Measurements from ENCODE around the gene MLF2.
A peak's percentile ranks its signal among the peaks of the same experiment; 100 is the strongest.

DNA sequence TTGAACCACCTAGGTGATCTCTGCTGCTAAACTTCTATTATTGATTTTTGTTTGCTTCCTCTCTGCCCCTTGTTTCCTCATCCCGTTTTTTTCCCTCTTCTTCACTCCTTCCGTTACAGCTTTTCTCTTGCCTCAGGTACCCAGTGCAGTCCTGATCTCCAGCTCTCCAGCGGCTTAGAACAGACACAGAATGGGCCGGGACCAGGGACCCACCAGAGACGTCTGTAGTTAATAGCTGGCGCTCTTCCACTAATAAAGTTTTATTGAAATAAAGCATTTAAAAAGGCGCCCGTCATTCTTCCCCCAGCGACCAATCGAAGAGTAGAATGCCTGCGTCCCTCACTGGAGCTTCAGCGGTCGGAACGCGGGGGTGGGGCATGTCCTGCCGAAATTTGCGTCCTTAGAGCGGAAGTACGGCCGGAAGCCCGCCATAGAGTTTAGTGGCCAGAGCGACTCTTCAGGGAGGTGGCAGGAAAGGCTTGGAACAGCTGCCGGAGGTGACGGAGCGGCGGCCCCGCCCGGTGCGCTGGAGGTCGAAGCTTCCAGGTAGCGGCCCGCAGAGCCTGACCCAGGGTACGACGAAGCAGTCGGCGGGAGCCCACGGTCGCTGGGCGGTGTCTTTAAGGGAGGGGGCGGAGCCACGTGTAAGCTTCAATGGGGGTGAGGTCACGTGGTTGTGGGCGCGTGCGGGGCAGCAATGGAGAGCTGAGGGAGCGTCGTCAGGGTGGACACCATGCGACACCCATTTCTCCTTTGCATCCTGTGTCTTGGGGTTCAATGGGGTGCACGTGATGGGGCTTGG is 29.1 kb downstream of the MLF2 start, which contains the start of gene COPS7A:
- TF ChIP-seq, protein P1, sequence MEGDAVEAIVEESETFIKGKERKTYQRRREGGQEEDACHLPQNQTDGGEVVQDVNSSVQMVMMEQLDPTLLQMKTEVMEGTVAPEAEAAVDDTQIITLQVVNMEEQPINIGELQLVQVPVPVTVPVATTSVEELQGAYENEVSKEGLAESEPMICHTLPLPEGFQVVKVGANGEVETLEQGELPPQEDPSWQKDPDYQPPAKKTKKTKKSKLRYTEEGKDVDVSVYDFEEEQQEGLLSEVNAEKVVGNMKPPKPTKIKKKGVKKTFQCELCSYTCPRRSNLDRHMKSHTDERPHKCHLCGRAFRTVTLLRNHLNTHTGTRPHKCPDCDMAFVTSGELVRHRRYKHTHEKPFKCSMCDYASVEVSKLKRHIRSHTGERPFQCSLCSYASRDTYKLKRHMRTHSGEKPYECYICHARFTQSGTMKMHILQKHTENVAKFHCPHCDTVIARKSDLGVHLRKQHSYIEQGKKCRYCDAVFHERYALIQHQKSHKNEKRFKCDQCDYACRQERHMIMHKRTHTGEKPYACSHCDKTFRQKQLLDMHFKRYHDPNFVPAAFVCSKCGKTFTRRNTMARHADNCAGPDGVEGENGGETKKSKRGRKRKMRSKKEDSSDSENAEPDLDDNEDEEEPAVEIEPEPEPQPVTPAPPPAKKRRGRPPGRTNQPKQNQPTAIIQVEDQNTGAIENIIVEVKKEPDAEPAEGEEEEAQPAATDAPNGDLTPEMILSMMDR (IDR thresholded peaks at IDR 0.05 in 4 of 5, conservative IDR thresholded peaks at IDR 0.05 in 1 of 5): no peak
- TF ChIP-seq POLR2A (IDR thresholded peaks at IDR 0.05): peak; percentile 39 to 58

Measured in gastrocnemius medialis (tissue), 4 donors.